Measurements from ENCODE around the gene STAM.
"Not testable (repeated sequence)": the region's sequence is repeated elsewhere in the genome, so short reads cannot be mapped to it uniquely, and the experiment has no call there.

The STAM gene

GRCh38 chr10:17716161-17716560 is 72.2 kb downstream of the STAM start:
- no peak overlapping the region for H3K4me3 ChIP-seq (ENCODE audit: low read length, poor library complexity, severe bottlenecking)
- no peaks in the 10 kb centered on the region for H3K27me3 ChIP-seq (ENCODE audit: insufficient read depth, low read length, poor library complexity, severe bottlenecking)
- no peaks in the 10 kb centered on the region for H3K79me2 ChIP-seq (ENCODE audit: insufficient read depth, low read length)
- no peak overlapping the region for H3K4me2 ChIP-seq (ENCODE audit: low read depth, low read length, poor library complexity, severe bottlenecking)
- H3K9me3 ChIP-seq (ENCODE audit: insufficient read depth, low read depth, low read length) = no peaks in the 10 kb centered on the region
- H3K4me1 ChIP-seq (ENCODE audit: insufficient read depth, low read length, poor library complexity, severe bottlenecking) = no peaks in the 10 kb centered on the region
- H2AFZ ChIP-seq (ENCODE audit: low read length) = no peak overlapping the region
- TF ChIP-seq EZH2phosphoT487 (IDR thresholded peaks at IDR 0.05; ENCODE audit: borderline replicate concordance) (no peak), CTCF (conservative IDR thresholded peaks at IDR 0.05; ENCODE audit: low read length) (no peak)
- H3K36me3 ChIP-seq (ENCODE audit: insufficient read depth, low read length) = peaks cover 63% of the 10 kb centered on the region
- no peaks in the 10 kb centered on the region for H4K20me1 ChIP-seq (ENCODE audit: insufficient read depth, low read length, poor library complexity, severe bottlenecking)
- H3K9me2 ChIP-seq (replicated peaks; ENCODE audit: low read depth, low read length) = no peaks in the 10 kb centered on the region
- H3K9ac ChIP-seq (ENCODE audit: low read depth, low read length, poor library complexity, severe bottlenecking) = no peak overlapping the region
- no peaks in the 10 kb centered on the region for H3F3A ChIP-seq (ENCODE audit: low read depth)

GRCh38 chr10:17722317-17723014 is 78.5 kb downstream of the STAM start:
- H3K27me3 ChIP-seq (ENCODE audit: insufficient read depth, low read length, poor library complexity, severe bottlenecking); H3K79me2 ChIP-seq (ENCODE audit: insufficient read depth, low read length); H4K20me1 ChIP-seq (ENCODE audit: insufficient read depth, low read length, poor library complexity, severe bottlenecking); H3K36me3 ChIP-seq (ENCODE audit: insufficient read depth, low read length); H2AFZ ChIP-seq (ENCODE audit: low read length); H3K4me3 ChIP-seq (ENCODE audit: low read length, poor library complexity, severe bottlenecking); H3F3A ChIP-seq (ENCODE audit: low read depth); H3K9me3 ChIP-seq (ENCODE audit: insufficient read depth, low read depth, low read length); H3K9me2 ChIP-seq (replicated peaks; ENCODE audit: low read depth, low read length); H3K4me1 ChIP-seq (ENCODE audit: insufficient read depth, low read length, poor library complexity, severe bottlenecking); H3K4me2 ChIP-seq (ENCODE audit: low read depth, low read length, poor library complexity, severe bottlenecking); H3K9ac ChIP-seq (ENCODE audit: low read depth, low read length, poor library complexity, severe bottlenecking): not testable (repeated sequence)

- no peak overlapping the region for H2AFZ ChIP-seq (ENCODE audit: low read length)
- H3K36me3 ChIP-seq (ENCODE audit: insufficient read depth, low read length) = no peaks in the 10 kb centered on the region
- H3K4me3 ChIP-seq (ENCODE audit: low read length, poor library complexity, severe bottlenecking) = no peak overlapping the region
- H3K9ac ChIP-seq (ENCODE audit: low read depth, low read length, poor library complexity, severe bottlenecking) = no peak overlapping the region
- no peaks in the 10 kb centered on the region for H3K9me3 ChIP-seq (ENCODE audit: insufficient read depth, low read depth, low read length)
- H4K20me1 ChIP-seq (ENCODE audit: insufficient read depth, low read length, poor library complexity, severe bottlenecking) = no peaks in the 10 kb centered on the region
- H3K79me2 ChIP-seq (ENCODE audit: insufficient read depth, low read length) = no peaks in the 10 kb centered on the region; the same call in 1 of the 2 replicates
- H3K9me2 ChIP-seq (replicated peaks; ENCODE audit: low read depth, low read length) = no peaks in the 10 kb centered on the region
- no peaks in the 10 kb centered on the region for H3K27me3 ChIP-seq (ENCODE audit: insufficient read depth, low read length, poor library complexity, severe bottlenecking)
- no peaks in the 10 kb centered on the region; the same call in 1 of the 2 replicates for H3F3A ChIP-seq (ENCODE audit: low read depth)
- H3K4me2 ChIP-seq (ENCODE audit: low read depth, low read length, poor library complexity, severe bottlenecking) = no peak overlapping the region
- no peaks in the 10 kb centered on the region for H3K4me1 ChIP-seq (ENCODE audit: insufficient read depth, low read length, poor library complexity, severe bottlenecking)
- TF ChIP-seq CTCF (conservative IDR thresholded peaks at IDR 0.05; ENCODE audit: low read length) = no peak
- TF ChIP-seq EZH2phosphoT487 (IDR thresholded peaks at IDR 0.05; ENCODE audit: borderline replicate concordance) = no peak
Measured at GRCh38 chr10:17725703-17726102, 81.8 kb downstream of the STAM start.

GRCh38 chr10:17729630-17730029 is 85.7 kb downstream of the STAM start:
- Histone ChIP-seq H3K9ac (ENCODE audit: low read depth, low read length, poor library complexity, severe bottlenecking) (no peak overlapping the region), H3K36me3 (ENCODE audit: insufficient read depth, low read length) (no peaks in the 10 kb centered on the region), H3K27me3 (ENCODE audit: insufficient read depth, low read length, poor library complexity, severe bottlenecking) (no peaks in the 10 kb centered on the region), H3K9me3 (ENCODE audit: insufficient read depth, low read depth, low read length) (no peaks in the 10 kb centered on the region), H3F3A (ENCODE audit: low read depth) (no peaks in the 10 kb centered on the region; the same call in 1 of the 2 replicates), H3K9me2 (replicated peaks; ENCODE audit: low read depth, low read length) (no peaks in the 10 kb centered on the region), H3K79me2 (ENCODE audit: insufficient read depth, low read length) (no peaks in the 10 kb centered on the region; the same call in 1 of the 2 replicates), H3K4me2 (ENCODE audit: low read depth, low read length, poor library complexity, severe bottlenecking) (no peak overlapping the region), H4K20me1 (ENCODE audit: insufficient read depth, low read length, poor library complexity, severe bottlenecking) (no peaks in the 10 kb centered on the region), H3K4me3 (ENCODE audit: low read length, poor library complexity, severe bottlenecking) (no peak overlapping the region), H3K4me1 (ENCODE audit: insufficient read depth, low read length, poor library complexity, severe bottlenecking) (no peaks in the 10 kb centered on the region), H2AFZ (ENCODE audit: low read length) (no peak overlapping the region)
- TF ChIP-seq EZH2phosphoT487 (IDR thresholded peaks at IDR 0.05; ENCODE audit: borderline replicate concordance) (no peak), CTCF (conservative IDR thresholded peaks at IDR 0.05; ENCODE audit: low read length) (no peak)

All from Loucy (cell line).